Measurements from ENCODE around the gene PLCL2.

PLCL2 gene

GRCh38 chr3:17027318-17027717, 142.6 kb downstream of the PLCL2 start:
- Histone ChIP-seq H3K36me3 (ENCODE audit: insufficient read depth, low read length) (no peaks in the 10 kb centered on the region), H4K20me1 (ENCODE audit: insufficient read depth, low read length) (no peaks in the 10 kb centered on the region), H3K27ac (ENCODE audit: low read length) (no peak overlapping the region), H3K79me2 (ENCODE audit: insufficient read depth, low read length) (no peaks in the 10 kb centered on the region), H3K27me3 (ENCODE audit: insufficient read depth, low read length, poor library complexity) (no peaks in the 10 kb centered on the region), H2AFZ (ENCODE audit: low read depth, low read length) (no peak overlapping the region), H3K9me3 (ENCODE audit: insufficient read depth, low read length, severe bottlenecking) (no peaks in the 10 kb centered on the region), H3K9ac (ENCODE audit: low read depth, low read length) (no peak overlapping the region), H3K4me2 (ENCODE audit: insufficient read depth, low read length) (no peak overlapping the region), H3K4me3 (ENCODE audit: low read depth in 1 of 2, low read length in 2 of 2) (no peak overlapping the region), H3K4me1 (ENCODE audit: insufficient read depth, low read length) (no peaks in the 10 kb centered on the region)
- DNase-seq (no peak), ATAC-seq (ENCODE audit: insufficient read depth, low read depth) (no peak)
- TF ChIP-seq EZH2 (IDR thresholded peaks at IDR 0.05; ENCODE audit: borderline replicate concordance, low read depth, low read length, severe bottlenecking) = no peak

- ATAC-seq (ENCODE audit: insufficient read depth, low read depth) (no peak), DNase-seq (no peak)
- no peaks in the 10 kb centered on the region for H3K27me3 ChIP-seq (ENCODE audit: insufficient read depth, low read length, poor library complexity)
- TF ChIP-seq EZH2 (IDR thresholded peaks at IDR 0.05; ENCODE audit: borderline replicate concordance, low read depth, low read length, severe bottlenecking) (no peak), CTCF (IDR thresholded peaks at IDR 0.05; ENCODE audit: borderline replicate concordance, extremely low read depth, low read length, poor library complexity, severe bottlenecking) (no peak)
- H3K9me3 ChIP-seq (ENCODE audit: insufficient read depth, low read length, severe bottlenecking) = no peaks in the 10 kb centered on the region
- H3K36me3 ChIP-seq (ENCODE audit: insufficient read depth, low read length) = no peaks in the 10 kb centered on the region
- no peak overlapping the region for H3K27ac ChIP-seq (ENCODE audit: low read length)
- no peak overlapping the region for H3K9ac ChIP-seq (ENCODE audit: low read depth, low read length)
- H2AFZ ChIP-seq (ENCODE audit: low read depth, low read length) = no peak overlapping the region
- no peaks in the 10 kb centered on the region for H4K20me1 ChIP-seq (ENCODE audit: insufficient read depth, low read length)
- H3K4me3 ChIP-seq (ENCODE audit: low read depth in 1 of 2, low read length in 2 of 2) = no peak overlapping the region
- H3K4me2 ChIP-seq (ENCODE audit: insufficient read depth, low read length) = no peak overlapping the region
- no peaks in the 10 kb centered on the region for H3K4me1 ChIP-seq (ENCODE audit: insufficient read depth, low read length)
- H3K79me2 ChIP-seq (ENCODE audit: insufficient read depth, low read length) = no peaks in the 10 kb centered on the region
These were observed 143.6 kb downstream of the PLCL2 start for GRCh38 chr3:17028363-17028762.

- Histone ChIP-seq H4K20me1 (ENCODE audit: insufficient read depth, low read length) (no peaks in the 10 kb centered on the region), H3K36me3 (ENCODE audit: insufficient read depth, low read length) (no peaks in the 10 kb centered on the region), H3K4me1 (ENCODE audit: insufficient read depth, low read length) (no peaks in the 10 kb centered on the region), H3K27ac (ENCODE audit: low read length) (no peak overlapping the region), H3K9me3 (ENCODE audit: insufficient read depth, low read length, severe bottlenecking) (no peaks in the 10 kb centered on the region), H3K79me2 (ENCODE audit: insufficient read depth, low read length) (no peaks in the 10 kb centered on the region), H3K9ac (ENCODE audit: low read depth, low read length) (no peak overlapping the region), H3K27me3 (ENCODE audit: insufficient read depth, low read length, poor library complexity) (no peaks in the 10 kb centered on the region), H3K4me2 (ENCODE audit: insufficient read depth, low read length) (no peak overlapping the region), H3K4me3 (ENCODE audit: low read depth in 1 of 2, low read length in 2 of 2) (no peak overlapping the region), H2AFZ (ENCODE audit: low read depth, low read length) (no peak overlapping the region)
- no peak for TF ChIP-seq CTCF (IDR thresholded peaks at IDR 0.05; ENCODE audit: borderline replicate concordance, extremely low read depth, low read length, poor library complexity, severe bottlenecking)
- no peak for TF ChIP-seq EZH2 (IDR thresholded peaks at IDR 0.05; ENCODE audit: borderline replicate concordance, low read depth, low read length, severe bottlenecking)
- ATAC-seq (ENCODE audit: insufficient read depth, low read depth) = no peak
- no peak for DNase-seq
These were observed 145.7 kb downstream of the PLCL2 start for GRCh38 chr3:17030438-17030837.

GRCh38 chr3:17030956-17031652, 146.3 kb downstream of the PLCL2 start:
- TF ChIP-seq EZH2 (IDR thresholded peaks at IDR 0.05; ENCODE audit: borderline replicate concordance, low read depth, low read length, severe bottlenecking) (no peak), CTCF (IDR thresholded peaks at IDR 0.05; ENCODE audit: borderline replicate concordance, extremely low read depth, low read length, poor library complexity, severe bottlenecking) (no peak)
- no peaks in the 10 kb centered on the region for H3K27me3 ChIP-seq (ENCODE audit: insufficient read depth, low read length, poor library complexity)
- no peaks in the 10 kb centered on the region for H3K9me3 ChIP-seq (ENCODE audit: insufficient read depth, low read length, severe bottlenecking)
- no peak overlapping the region for H3K4me2 ChIP-seq (ENCODE audit: insufficient read depth, low read length)
- ATAC-seq (ENCODE audit: insufficient read depth, low read depth) (no peak), DNase-seq (no peak)
- H2AFZ ChIP-seq (ENCODE audit: low read depth, low read length) = no peak overlapping the region
- no peaks in the 10 kb centered on the region for H3K36me3 ChIP-seq (ENCODE audit: insufficient read depth, low read length)
- no peaks in the 10 kb centered on the region for H4K20me1 ChIP-seq (ENCODE audit: insufficient read depth, low read length)
- H3K79me2 ChIP-seq (ENCODE audit: insufficient read depth, low read length) = no peaks in the 10 kb centered on the region
- no peak overlapping the region for H3K27ac ChIP-seq (ENCODE audit: low read length)
- H3K4me3 ChIP-seq (ENCODE audit: low read depth in 1 of 2, low read length in 2 of 2) = no peak overlapping the region
- H3K4me1 ChIP-seq (ENCODE audit: insufficient read depth, low read length) = no peaks in the 10 kb centered on the region
- no peak overlapping the region for H3K9ac ChIP-seq (ENCODE audit: low read depth, low read length)

Data from DND-41 (cell line).